ENCODE results near the gene RAPGEF5. TPM values are rescaled to one million over a fixed set of nuclear protein-coding genes. Genes with fewer than 3 reads are reported as not detected.

The RAPGEF5 gene
- total RNA-seq, 1 experiment from 2014 or later, result 16.4 TPM

GRCh38 chr7:22251281-22251680 is 105.7 kb downstream of the RAPGEF5 start:
- no peak for TF ChIP-seq CTCF (conservative IDR thresholded peaks at IDR 0.05)
- TF ChIP-seq EZH2 (IDR thresholded peaks at IDR 0.05; ENCODE audit: low read depth), result no peak
- no peak for DNase-seq
- Histone ChIP-seq H3F3A (ENCODE audit: insufficient read depth, low read depth) (no peaks in the 10 kb centered on the region), H3K27ac (no peak overlapping the region), H3K27me3 (ENCODE audit: insufficient read depth, low read depth) (no peaks in the 10 kb centered on the region), H3K4me1 (replicated peaks; ENCODE audit: insufficient read depth) (no peaks in the 10 kb centered on the region), H3K36me3 (ENCODE audit: low read depth) (no peaks in the 10 kb centered on the region), H3K79me2 (ENCODE audit: low read depth) (no peaks in the 10 kb centered on the region), H3K9me3 (ENCODE audit: insufficient read depth, low read depth) (0 out of 2 replicates have a peak, but pooled peaks cover 4% of the 10 kb centered on the region), H3K9me2 (ENCODE audit: insufficient read depth) (no peaks in the 10 kb centered on the region), H4K20me1 (ENCODE audit: insufficient read depth) (no peaks in the 10 kb centered on the region), H3K4me2 (no peak overlapping the region), H2AFZ (no peak overlapping the region), H3K4me3 (no peak overlapping the region)
- POLR2A ChIA-PET (ENCODE audit: unreplicated experiment), result no interaction called here
- no TSS peak for BruUV-seq (replicated peaks)
- CTCF ChIA-PET, result no interaction called here
- intact Hi-C loops (cut with micrococcal nuclease; ENCODE audit: unreplicated experiment), result no loop called here

GRCh38 chr7:22250390-22250789 is 106.6 kb downstream of the RAPGEF5 start:
- no peak for TF ChIP-seq EZH2 (IDR thresholded peaks at IDR 0.05; ENCODE audit: low read depth)
- TF ChIP-seq CTCF (conservative IDR thresholded peaks at IDR 0.05), result no peak
- H3K4me1 ChIP-seq (replicated peaks; ENCODE audit: insufficient read depth), result no peaks in the 10 kb centered on the region
- POLR2A ChIA-PET (ENCODE audit: unreplicated experiment), result no interaction called here
- no peaks in the 10 kb centered on the region for H3K9me2 ChIP-seq (ENCODE audit: insufficient read depth)
- CTCF ChIA-PET, result no interaction called here
- no TSS peak for BruUV-seq (replicated peaks)
- H3K9me3 ChIP-seq (ENCODE audit: insufficient read depth, low read depth), result 0 out of 2 replicates have a peak, but pooled peaks cover 4% of the 10 kb centered on the region
- intact Hi-C loops (cut with micrococcal nuclease; ENCODE audit: unreplicated experiment), result no loop called here
- no peak overlapping the region for H2AFZ ChIP-seq
- H4K20me1 ChIP-seq (ENCODE audit: insufficient read depth), result no peaks in the 10 kb centered on the region
- no peaks in the 10 kb centered on the region for H3K36me3 ChIP-seq (ENCODE audit: low read depth)
- H3F3A ChIP-seq (ENCODE audit: insufficient read depth, low read depth), result no peaks in the 10 kb centered on the region
- H3K27ac ChIP-seq, result no peak overlapping the region
- H3K4me2 ChIP-seq, result no peak overlapping the region
- no peaks in the 10 kb centered on the region for H3K27me3 ChIP-seq (ENCODE audit: insufficient read depth, low read depth)
- no peak overlapping the region for H3K4me3 ChIP-seq
- no peaks in the 10 kb centered on the region for H3K79me2 ChIP-seq (ENCODE audit: low read depth)
- DNase-seq, result no peak

GRCh38 chr7:22248111-22248809 is 108.7 kb downstream of the RAPGEF5 start:
- no peaks in the 10 kb centered on the region for H3K9me2 ChIP-seq (ENCODE audit: insufficient read depth)
- H4K20me1 ChIP-seq (ENCODE audit: insufficient read depth), result no peaks in the 10 kb centered on the region
- TF ChIP-seq CTCF (conservative IDR thresholded peaks at IDR 0.05) (no peak), EZH2 (IDR thresholded peaks at IDR 0.05; ENCODE audit: low read depth) (no peak)
- H3F3A ChIP-seq (ENCODE audit: insufficient read depth, low read depth), result no peaks in the 10 kb centered on the region
- BruUV-seq (replicated peaks), result no TSS peak
- no peak for DNase-seq
- 0 out of 2 replicates have a peak, but pooled peaks cover 4% of the 10 kb centered on the region for H3K9me3 ChIP-seq (ENCODE audit: insufficient read depth, low read depth)
- intact Hi-C loops (cut with micrococcal nuclease; ENCODE audit: unreplicated experiment), result no loop called here
- ChIA-PET POLR2A (ENCODE audit: unreplicated experiment) (no interaction called here), CTCF (interaction anchor here (0.6 kb wide), 1 partner anchor 251 kb away, joined by 3 read pairs; the partner anchor contains the start of gene STEAP1B)
- H3K79me2 ChIP-seq (ENCODE audit: low read depth), result no peaks in the 10 kb centered on the region
- no peaks in the 10 kb centered on the region for H3K4me1 ChIP-seq (replicated peaks; ENCODE audit: insufficient read depth)
- H3K27me3 ChIP-seq (ENCODE audit: insufficient read depth, low read depth), result no peaks in the 10 kb centered on the region
- no peak overlapping the region for H3K27ac ChIP-seq
- H3K4me3 ChIP-seq, result no peak overlapping the region
- no peaks in the 10 kb centered on the region for H3K36me3 ChIP-seq (ENCODE audit: low read depth)
- H3K4me2 ChIP-seq, result no peak overlapping the region
- H2AFZ ChIP-seq, result no peak overlapping the region
